Stimulated activated CD4-positive, alpha-beta T cell treated with anti-CD3 and anti-CD28 coated beads, Interleukin-2, amount 100 ng/mL, for 48 hours (primary cell): ENCODE data around the gene GARS1.
"Not testable (repeated sequence)": the region's sequence is repeated elsewhere in the genome, so short reads cannot be mapped to it uniquely, and the experiment has no call there.

Experiments used
- DNase-seq, 2 donors: peaks; one replicate each; pipeline ENCODE4 v3.0.0-alpha.2; 2020

The GARS1 gene

GRCh38 chr7:30633223-30633622 lies 38.5 kb downstream of the GARS1 start:
- no peak for DNase-seq

GRCh38 chr7:30634193-30634626 lies 39.5 kb downstream of the GARS1 start:
- DNase-seq = no peak

GRCh38 chr7:30634634-30635201 lies 40.0 kb downstream of the GARS1 start:
- no peak for DNase-seq

DNA sequence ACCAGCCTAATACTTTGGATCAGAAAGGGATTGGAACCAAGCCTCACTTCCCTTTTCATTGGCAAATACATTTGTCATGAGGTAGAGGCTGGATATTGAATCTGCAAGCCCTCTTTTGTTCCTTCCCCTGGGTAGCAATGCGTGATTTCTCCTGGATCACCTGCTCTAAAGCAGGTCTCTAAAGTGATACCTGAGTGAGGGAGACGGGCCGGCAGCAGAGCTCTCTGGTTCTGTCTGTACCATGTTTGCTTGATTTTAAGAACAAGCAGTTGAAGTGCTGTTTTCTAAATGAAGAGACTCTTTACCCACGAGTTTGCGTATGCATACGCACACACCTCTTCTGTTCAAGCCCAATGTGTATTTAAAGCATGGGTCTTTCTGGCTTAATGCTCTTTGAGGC lies 41.1 kb downstream of the GARS1 start:
- no peak for DNase-seq

GRCh38 chr7:30642322-30642721 lies 47.6 kb downstream of the GARS1 start:
- not testable (repeated sequence) for DNase-seq

- DNase-seq = no peak
Measured at GRCh38 chr7:30642789-30643188, 48.1 kb downstream of the GARS1 start.

DNA sequence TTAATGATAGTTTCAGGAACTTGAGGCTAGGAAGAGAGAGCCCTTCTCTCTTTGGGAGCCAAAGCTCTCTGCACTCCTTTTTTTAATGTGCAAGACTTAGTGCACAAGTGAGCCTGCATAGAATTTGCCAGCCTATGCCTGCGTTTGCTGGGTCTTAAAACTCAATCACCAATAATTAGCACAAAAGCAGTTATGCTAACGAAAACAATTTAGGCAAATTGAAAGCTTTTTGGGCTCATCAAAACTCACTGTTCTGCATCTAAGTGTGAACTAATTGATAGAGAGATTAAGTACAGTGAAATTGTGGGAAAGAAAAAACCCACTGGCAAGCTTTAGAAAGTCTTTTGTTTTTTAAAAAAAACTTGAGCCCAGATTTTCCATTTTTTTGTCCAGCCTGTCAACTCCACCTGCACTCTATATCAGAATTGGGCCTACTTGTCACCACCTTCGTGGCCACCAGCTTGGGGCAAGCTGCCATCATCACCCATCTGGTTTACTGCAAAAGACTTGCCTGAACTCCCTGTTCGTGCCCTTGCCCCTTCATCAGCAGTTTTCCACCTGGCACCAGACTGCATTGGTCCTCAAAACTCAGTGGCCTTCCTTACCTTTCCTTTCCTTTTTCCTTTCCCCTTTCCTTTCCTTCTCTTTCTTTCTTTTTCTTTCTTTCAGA lies 49.7 kb downstream of the GARS1 start:
- DNase-seq = no peak

DNA sequence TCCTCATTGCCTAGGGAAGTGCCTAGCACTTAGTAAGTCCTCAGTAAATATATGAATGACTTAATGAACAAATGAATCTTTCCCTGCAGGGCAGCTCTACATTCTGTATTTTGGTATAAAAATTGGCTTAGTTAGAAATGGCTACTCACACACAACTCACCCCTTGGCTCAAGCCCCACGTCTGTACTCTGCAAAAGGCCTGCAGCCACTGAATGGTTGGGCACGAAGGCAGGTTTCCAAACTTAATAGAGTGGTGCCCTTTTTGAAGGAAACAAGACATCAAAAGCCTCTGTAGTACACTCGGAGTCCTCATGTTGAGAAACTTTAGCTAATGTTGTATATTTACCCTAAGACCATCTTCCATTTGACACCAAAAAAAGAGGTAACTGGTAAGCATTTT lies 51.0 kb downstream of the GARS1 start:
- no peak for DNase-seq

DNA sequence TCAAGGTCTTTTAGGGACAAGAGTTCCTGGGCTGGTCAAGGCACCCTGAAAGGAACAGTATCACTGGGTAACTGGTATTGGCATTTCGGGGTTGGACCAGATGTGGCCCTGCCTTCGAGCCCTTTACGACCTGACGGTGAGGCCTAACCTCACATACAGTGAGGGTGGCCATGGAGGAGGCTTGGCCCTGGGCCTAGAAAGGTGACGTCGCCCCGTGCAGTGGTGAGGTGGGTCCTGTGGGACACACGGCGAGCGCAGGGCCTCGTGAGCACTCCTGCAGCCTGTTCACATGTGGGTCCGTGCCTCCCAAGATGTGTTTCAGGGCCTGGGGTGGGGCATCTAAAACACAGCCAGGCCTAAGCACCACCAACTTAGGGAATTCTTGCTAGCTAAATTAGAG lies 51.5 kb downstream of the GARS1 start:
- no peak for DNase-seq

DNA sequence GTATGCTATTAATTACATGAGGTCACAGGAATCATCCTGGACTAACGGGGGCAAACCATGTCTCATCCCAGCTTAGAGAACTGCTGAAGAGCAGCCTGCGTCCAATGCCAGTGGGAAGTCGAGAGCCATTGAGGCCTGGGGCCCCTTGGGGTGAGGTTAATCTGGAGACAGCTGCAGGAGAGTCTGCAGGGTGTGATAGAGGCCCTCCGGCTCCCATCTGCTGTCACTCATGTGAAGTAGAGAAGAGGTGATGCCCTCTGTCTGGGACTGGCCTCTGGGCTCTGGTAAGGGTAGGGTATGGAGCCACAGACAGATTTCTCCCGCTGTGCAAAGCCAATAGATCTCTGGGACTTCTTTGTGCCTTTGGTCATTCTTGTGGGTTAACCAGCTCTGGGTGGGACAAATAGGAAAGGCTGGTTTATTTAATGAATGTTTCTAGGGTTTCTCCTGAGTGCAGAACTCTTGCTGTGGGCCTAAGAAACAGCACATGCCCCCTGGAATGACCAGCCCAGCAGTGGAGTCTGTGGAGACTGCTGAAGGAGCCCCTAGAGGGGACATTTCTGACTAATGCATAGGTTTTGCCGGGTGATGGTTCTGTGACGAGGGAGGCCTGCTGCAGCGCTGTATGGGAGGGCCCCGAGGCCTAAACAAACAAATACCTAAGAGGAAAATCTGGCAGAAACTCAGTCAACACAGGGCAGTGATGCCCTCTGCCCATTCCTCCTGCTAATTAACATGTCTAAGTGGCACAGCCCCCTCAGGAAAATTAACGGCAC lies 53.1 kb downstream of the GARS1 start:
- DNase-seq = no peak

GRCh38 chr7:30648744-30649540 lies 54.3 kb downstream of the GARS1 start:
- no peak for DNase-seq

DNA sequence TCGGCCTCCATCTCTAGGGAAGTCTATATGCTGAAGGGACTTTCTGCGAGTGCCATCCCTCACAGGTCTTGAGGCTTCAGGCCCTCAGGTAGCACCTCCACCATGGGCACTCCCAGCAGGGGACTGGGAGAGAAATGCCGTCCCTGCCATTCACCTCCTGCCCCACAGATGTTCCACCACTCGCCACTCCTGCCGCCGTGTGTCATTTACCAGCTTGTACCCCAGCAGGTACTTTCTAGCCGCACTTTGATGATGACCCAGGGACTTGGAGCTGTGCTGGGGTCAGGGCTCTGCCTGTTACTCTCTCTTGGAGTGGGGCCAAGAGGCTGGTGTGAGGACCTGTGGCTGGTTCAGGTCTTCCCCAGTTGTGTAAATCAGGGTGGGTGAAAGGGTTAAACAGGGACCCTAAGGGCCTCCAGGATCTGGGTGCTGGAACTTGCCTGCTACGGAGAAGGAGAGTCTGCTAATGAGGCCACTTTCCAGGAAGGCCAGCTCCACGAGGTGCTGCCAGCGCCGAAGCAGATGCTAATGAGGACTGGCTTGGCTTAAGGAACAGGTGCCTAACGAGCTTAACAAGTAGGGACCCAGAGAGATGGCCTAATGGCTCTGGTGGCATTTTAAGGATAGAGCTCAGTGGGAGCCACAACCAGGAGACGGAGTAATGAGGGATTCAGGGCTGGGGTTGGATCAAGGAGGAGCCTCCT lies 55.2 kb downstream of the GARS1 start:
- DNase-seq = no peak

GRCh38 chr7:30650421-30650808 lies 55.7 kb downstream of the GARS1 start:
- DNase-seq = no peak

GRCh38 chr7:30652132-30652531 lies 57.5 kb downstream of the GARS1 start:
- no peak for DNase-seq

DNA sequence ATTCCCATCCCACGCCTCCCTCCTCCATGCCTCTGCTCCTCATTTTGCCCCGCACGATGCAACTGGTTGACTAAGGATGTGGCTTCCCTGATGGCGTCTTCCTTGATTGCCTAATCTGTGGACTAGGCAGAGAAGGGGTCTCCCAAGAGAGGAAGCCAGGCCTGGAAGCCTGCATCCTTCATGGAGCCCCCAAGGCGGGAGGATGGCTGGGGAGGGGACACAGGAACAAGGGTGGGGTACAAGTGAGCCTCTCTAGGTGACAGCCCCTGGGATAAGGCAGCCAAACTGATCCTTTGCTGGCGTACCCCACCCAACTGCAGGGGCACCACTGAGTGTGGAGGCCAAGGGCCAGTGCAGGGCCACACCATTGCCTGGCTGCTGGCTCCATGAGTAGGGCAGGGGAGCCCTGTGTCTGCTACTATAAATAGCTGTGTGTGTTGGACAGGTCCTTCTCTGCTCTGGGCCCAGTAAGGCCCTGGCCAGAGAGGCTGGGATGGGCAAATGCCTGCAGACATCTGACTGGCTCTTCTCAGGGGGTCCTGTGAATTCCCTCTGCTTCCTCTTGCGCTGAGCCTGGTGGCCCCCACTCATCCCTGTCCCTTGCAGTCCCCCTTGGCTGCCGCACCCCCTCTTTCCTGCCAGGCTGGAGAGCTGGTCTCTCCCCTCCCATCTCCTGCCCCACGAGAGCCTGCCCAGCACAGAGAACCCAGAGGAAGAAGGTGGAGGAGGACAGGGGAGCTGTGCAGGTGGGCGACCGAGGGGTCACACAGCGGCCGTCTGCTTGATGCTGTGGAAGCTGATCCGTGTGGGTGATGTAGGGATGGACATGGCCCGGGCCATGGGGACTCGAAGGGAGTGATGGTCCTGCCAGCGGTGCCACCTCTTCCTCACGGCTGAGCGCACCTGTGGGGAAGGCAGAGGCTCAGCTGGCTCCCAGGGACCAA lies 58.3 kb downstream of the GARS1 start:
- no peak for DNase-seq

DNA sequence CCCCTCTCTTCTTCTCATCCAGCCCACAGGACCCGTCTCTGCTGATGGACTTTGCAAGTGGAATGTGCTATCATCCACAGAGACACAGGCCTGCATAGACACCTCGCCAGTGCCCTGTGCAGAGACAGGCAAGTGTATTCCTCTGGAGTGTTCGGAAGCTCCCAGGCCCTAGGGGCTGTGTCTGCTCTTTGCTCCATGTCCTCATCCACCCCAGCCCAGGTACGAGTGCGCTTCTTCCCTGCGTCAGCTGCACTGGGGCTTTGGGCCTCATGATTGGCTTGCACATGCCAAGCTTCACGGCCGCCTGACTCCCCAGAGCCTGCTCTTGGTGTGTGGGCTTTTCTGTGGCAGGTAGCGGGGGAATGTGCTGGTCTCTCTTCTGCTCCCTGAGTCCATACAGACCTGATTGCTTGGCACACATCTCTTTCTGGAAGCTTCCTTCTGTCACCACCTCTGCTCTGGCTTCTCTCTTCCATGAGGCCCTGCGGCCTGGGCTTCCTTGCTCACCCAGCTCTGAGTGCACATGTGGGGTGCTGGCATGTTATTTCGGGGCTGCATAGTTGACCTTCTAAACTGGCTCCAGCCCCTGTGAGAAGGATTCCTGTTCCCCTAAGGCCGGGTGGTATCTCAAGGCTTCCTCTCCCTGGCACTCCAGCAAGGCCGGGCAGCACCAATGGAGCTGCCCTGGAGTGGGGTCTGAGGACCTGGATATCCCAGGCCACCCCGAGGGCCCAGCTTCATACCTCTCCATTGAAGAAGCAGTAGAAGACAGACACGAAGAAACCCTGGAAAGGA lies 59.8 kb downstream of the GARS1 start:
- no peak for DNase-seq

DNA sequence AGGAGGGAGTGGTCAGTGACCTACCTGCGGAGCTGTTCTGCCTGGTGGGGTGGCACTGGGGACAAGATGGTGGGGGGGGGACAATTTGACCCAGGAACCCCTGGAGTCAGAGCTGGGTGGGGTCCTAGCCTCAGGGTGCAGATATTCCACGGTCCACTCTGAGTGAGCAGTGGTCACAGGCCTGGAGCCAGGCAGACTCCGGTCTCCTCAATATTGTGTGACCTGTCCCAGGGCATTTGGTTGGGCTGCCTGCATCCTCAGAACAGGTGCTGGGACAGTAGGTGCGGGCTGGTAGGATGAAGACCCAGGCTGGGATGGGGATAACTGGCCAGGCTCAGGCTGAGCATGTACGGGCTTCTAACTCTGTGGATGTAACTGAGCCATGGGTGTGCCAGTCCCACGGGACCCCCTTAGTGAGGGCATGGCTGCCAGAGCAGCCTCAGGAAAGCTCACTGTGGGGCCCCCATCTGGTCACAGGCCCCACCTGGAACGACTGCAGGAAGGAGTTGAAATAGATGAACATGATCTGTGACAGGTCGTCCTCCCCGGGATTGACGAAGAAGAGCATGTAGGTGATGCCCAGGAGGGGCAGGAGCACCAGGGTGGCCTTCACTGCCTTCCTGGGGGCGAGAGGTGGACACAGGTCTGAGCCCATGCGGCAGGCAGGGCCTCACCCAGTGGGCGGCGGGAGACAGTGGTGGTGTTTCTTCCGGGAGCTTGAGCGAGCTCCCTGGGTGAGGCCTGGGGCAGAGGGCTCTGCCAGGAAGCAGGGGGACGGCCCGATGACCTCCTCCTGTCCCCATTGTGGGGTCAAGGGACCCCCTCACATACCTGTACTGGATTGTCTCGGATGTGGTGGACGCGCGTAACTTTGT lies 60.7 kb downstream of the GARS1 start:
- no peak for DNase-seq

GRCh38 chr7:30656006-30656957 lies 61.6 kb downstream of the GARS1 start:
- no peak for DNase-seq
